Measurements from ENCODE around the gene DCXR.

DCXR gene

DNA sequence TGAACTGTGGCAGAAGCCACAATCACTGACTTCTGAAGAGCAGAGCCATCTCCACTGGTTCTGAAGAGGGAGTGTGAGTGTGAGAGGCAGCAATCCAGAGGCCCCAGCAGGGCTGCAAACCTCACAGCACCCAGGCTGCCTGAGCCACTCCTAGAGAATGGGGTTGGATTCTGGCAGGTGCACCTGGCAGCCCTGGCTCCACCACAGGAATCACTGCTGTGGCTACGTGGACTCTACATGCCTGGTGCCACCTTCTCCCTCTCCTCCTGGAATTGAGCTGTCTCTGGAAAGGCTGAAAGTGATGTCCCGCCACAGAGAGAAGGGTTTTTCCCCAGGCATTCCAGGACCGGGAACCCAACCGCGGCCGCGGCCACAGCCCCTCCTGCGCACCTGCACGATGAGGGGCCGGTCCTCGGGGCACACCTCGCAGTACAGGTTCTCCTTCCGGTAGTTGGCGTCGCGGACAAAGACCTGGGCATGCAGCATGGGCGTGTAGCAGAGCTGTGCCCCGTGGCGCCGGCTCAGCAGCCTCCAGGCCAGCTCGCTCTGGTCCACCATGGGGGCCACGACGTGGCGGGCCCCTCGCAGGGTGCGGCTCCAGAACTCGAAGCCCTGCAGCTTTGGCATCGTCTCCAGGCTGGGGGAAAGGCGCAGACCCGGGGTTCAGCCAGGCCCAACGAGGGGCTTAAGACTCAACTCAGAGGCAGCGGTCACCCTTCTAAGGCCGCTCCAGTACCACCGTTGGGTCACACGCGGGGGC lies 27.1 kb upstream of the DCXR start:
- Histone ChIP-seq H4K20me1 (peaks cover 0 to 55% (median 49%) of the 10 kb centered on the region in 11 experiments; a peak in 18 of 22 replicates), H3K4me3 (peak overlapping the region; percentile 84 to 99 (median 98)), H3K27me3 (no peaks in the 10 kb centered on the region), H3K4me1 (peaks cover 27 to 49% (median 42%) of the 10 kb centered on the region in 10 experiments), H3K36me3 (peaks cover 43 to 50% (median 46%) of the 10 kb centered on the region in 11 experiments), H3K27ac (peak overlapping the region; percentile 90 to 96 (median 94)), H3K9me3 (replicated peaks in 1 of 11) (no peaks in the 10 kb centered on the region), H3K4me2 (peak overlapping the region; percentile 92 to 100 (median 98)), H3K9ac (peak overlapping the region; percentile 94 to 99 (median 97))
- no peak for TF ChIP-seq Cebpa-rat (IDR thresholded peaks at IDR 0.05)

DNA sequence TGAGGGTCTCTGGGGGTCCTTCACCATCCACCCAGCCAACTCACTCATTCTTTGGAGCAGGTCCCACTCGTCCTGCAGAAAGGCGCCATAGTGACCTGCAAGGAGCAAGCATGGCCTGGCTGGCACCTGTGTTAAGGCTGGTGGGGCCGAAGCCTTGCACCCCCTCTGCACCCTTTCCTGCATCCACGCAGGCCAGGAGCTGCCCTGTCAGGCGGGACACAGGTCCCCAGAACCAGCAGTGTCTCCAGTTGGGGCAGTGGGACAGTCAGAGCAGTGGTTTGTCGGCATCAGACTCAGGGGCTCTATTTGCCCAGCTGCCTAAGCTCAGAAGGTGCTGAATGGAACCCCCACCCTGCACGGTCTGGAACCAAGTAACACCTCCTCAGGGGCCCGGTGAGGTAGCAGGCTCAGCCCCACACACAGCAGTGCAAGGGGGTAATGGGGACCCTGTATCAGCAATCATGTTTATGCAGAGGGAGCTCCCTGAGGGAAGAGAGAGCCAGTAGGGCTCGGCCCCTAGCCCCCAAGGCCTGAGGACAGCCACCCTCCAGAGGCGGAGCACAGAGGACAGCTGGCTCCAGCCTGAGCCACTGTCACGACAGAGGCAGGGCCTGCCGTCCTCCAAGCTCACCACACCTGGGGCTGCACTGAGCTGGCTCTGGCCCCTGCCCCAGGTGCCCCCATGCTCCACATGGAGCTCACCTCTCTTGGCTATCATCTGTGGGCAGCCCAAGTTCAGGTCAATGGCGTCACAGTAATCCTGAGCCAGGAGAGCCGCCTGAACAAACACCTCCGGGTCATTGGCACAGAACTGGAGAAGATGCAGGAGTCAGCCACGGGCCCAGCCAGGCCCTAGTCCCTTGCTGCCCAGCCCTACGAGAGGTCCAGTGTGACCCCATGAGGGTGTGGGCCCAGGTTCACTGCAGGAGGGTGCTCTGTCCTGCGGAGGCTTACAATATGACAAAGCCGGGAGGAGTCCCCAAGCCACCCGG lies 26.2 kb upstream of the DCXR start:
- Histone ChIP-seq H3K27ac (no peak overlapping the region), H3K9ac (peak overlapping the region; percentile 94 to 99 (median 97); a peak in 20 of 22 replicates), H3K4me2 (peak overlapping the region; percentile 92 to 100 (median 98)), H3K27me3 (no peaks in the 10 kb centered on the region), H3K36me3 (peaks cover 52 to 59% (median 55%) of the 10 kb centered on the region in 11 experiments), H3K4me1 (peaks cover 27 to 57% (median 51%) of the 10 kb centered on the region in 10 experiments), H3K4me3 (peak overlapping the region in 9 of 10 experiments; percentile 84 to 99 (median 97); a peak in 16 of 20 replicates), H4K20me1 (peaks cover 0 to 64% (median 58%) of the 10 kb centered on the region in 11 experiments; a peak in 18 of 22 replicates), H3K9me3 (replicated peaks in 1 of 11) (no peaks in the 10 kb centered on the region)
- TF ChIP-seq Cebpa-rat (IDR thresholded peaks at IDR 0.05) = no peak

DNA sequence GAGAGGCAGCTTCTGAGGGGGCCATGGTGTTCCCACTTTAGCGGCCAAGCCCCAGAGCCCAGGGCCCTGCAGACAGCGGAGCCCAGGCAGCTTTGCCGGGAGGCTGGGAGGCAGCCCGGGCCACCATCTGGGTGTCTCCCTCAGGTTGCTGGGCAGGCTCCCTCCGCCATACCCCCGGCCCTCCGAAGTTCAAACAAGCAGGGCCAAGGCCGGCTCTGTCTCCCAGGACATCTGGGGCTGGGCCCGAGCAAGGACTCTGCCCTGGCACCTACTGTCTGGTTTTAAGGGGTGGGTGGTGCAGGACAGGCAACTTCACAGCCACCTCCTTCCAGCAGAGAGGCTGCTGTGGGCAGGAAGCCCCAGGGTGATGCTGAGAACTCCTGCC lies 25.5 kb upstream of the DCXR start:
- Histone ChIP-seq H3K4me1 (peaks cover 27 to 60% (median 55%) of the 10 kb centered on the region in 10 experiments), H3K9ac (peak overlapping the region in 6 of 11 experiments; percentile 2 to 97 (median 60); a peak in 5 of 22 replicates), H3K9me3 (replicated peaks in 1 of 11) (no peaks in the 10 kb centered on the region), H3K4me2 (no peak overlapping the region), H3K27me3 (no peaks in the 10 kb centered on the region), H3K36me3 (peaks cover 58 to 67% (median 62%) of the 10 kb centered on the region in 11 experiments), H4K20me1 (peaks cover 0 to 71% (median 65%) of the 10 kb centered on the region in 11 experiments; a peak in 19 of 22 replicates), H3K4me3 (no peak overlapping the region), H3K27ac (no peak overlapping the region)
- no peak for TF ChIP-seq Cebpa-rat (IDR thresholded peaks at IDR 0.05)

DNA sequence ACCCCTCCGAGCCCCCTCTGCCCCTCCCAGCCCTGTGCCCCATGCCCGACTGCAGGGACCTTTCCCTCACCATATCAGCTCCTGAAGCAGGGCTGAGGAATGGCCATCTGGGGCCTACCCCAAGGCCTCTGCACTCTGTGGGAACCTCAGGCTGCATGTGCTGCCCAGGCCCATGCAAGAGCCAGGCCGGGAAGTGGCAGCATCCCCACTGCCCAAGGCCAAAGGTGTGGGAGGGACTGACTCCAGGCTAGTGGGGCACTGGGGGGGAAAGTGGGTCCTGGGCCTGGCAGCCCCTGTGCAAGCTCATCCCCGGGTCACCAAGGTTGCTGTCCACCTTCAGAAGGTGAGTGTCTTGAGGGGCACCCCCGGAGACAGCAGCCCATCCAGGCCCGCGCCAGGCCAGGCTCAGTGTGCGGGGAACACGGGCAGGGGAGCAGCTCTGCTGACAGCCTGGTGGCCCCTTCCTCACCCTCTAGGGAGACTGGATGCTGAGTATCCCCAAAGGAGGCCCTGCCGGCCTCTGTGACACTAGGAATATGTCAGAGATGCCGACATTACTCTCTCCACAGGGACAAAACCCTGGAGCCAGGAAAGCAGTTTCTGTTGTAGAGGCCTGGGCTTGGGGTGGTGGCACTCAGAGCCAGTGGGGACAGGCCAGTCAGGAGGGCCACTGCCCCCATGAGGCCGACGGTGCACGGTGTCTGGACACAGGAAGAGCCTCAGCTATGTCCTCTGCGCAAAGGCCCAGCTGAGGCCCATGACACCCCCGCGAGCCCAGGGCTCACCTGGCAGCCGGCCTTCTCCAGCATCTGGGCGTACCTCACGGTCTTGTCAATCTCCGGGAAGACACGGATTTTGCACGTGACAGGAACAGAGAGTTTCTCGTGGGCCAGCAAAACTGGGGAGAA lies 24.8 kb upstream of the DCXR start:
- H3K4me2 ChIP-seq = no peak overlapping the region
- H3K9me3 ChIP-seq (replicated peaks in 1 of 11) = no peaks in the 10 kb centered on the region
- H3K27me3 ChIP-seq = no peaks in the 10 kb centered on the region
- no peak overlapping the region for H3K4me3 ChIP-seq
- H4K20me1 ChIP-seq = peaks cover 0 to 78% (median 72%) of the 10 kb centered on the region in 11 experiments; a peak in 19 of 22 replicates
- H3K27ac ChIP-seq = no peak overlapping the region
- peaks cover 64 to 73% (median 69%) of the 10 kb centered on the region in 11 experiments for H3K36me3 ChIP-seq
- peak overlapping the region in 5 of 11 experiments; percentile 2 to 97 (median 33); a peak in 5 of 22 replicates for H3K9ac ChIP-seq
- TF ChIP-seq Cebpa-rat (IDR thresholded peaks at IDR 0.05) = no peak
- peaks cover 27 to 64% (median 55%) of the 10 kb centered on the region in 10 experiments for H3K4me1 ChIP-seq

DNA sequence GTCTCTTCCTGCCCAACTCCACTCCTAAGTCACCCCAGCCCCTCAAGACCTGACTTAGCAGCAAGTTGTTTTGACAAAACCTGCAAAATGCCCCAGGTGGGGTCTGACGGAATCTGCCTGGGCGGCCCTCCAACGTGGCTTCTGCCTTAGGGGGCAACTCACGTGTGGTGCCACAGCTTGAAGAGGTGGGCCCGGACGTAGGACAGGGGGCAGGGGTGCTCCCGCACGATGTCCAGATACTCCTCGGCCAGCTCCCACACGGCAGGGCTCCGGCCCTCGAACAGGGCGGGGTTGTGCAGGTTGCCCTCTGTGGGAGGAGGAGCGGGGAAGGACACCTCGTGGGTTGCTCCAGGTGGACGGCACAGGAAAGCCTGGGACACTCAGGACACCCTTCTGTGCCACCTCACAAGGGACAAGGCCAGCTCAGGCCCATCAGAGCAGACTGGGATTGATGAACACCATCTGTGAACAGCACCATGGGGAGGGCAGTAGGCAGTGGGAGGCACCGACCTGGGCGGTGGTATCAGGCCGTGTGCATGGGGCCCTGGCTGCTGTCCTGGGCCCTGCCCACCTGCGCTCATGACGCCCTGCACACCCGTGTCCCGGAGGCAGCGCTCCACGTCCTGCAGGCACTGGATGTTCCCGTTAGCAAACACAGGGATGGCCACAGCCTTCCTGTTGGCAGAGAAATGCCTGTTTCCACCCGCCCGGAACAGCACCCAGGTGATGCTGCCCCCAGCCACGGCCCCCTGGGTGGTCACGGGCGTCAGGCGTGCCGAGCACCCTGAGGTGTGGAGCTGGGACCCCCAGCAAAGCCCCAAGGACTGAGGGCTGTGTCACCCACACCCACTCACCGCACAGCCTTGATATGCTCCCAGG lies 23.8 kb upstream of the DCXR start:
- Histone ChIP-seq H3K27me3 (no peaks in the 10 kb centered on the region), H3K36me3 (peaks cover 75 to 84% (median 79%) of the 10 kb centered on the region in 11 experiments), H3K27ac (no peak overlapping the region), H3K4me1 (peaks cover 21 to 62% (median 52%) of the 10 kb centered on the region in 10 experiments), H3K9ac (0 out of 22 replicates have a peak overlapping the region, but pooled peaks of 3 of the 11 experiments have one; percentile 0 to 68 (median 47)), H3K4me3 (no peak overlapping the region), H3K9me3 (replicated peaks in 1 of 11) (no peaks in the 10 kb centered on the region), H3K4me2 (no peak overlapping the region; a peak in 2 of 22 replicates), H4K20me1 (peaks cover 0 to 88% (median 82%) of the 10 kb centered on the region in 11 experiments; a peak in 19 of 22 replicates)
- no peak for TF ChIP-seq Cebpa-rat (IDR thresholded peaks at IDR 0.05)

DNA sequence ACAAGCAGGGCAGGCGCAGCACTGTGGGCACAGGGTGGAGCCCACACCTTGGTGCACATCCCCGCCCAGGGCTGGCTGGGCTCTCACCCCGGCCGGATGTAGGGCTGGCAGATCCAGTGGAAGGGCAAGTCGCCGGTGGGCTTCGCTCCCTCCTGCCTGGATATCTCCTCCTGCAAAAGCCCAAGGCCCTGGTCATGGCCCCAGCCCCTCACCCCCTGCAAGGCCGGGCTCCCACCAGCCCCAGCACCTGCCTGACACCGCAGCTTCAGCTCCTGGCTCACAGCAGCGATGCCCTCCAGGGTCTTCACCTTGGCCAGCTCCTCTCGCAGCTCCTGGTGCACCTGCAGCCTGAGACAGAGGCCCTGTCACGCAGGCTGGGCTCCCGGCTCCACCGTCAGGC lies 23.1 kb upstream of the DCXR start:
- Histone ChIP-seq H4K20me1 (peaks cover 0 to 95% (median 89%) of the 10 kb centered on the region in 11 experiments; a peak in 19 of 22 replicates), H3K4me3 (no peak overlapping the region), H3K36me3 (peaks cover 81 to 90% (median 86%) of the 10 kb centered on the region in 11 experiments), H3K27ac (no peak overlapping the region), H3K9me3 (replicated peaks in 1 of 11) (no peaks in the 10 kb centered on the region), H3K4me2 (peak overlapping the region in 7 of 11 experiments; percentile 54 to 84 (median 63); a peak in 9 of 22 replicates), H3K27me3 (no peaks in the 10 kb centered on the region), H3K4me1 (peaks cover 19 to 58% (median 49%) of the 10 kb centered on the region in 10 experiments), H3K9ac (peak overlapping the region in 6 of 11 experiments; percentile 21 to 68 (median 60); a peak in 5 of 22 replicates)
- no peak for TF ChIP-seq Cebpa-rat (IDR thresholded peaks at IDR 0.05)

DNA sequence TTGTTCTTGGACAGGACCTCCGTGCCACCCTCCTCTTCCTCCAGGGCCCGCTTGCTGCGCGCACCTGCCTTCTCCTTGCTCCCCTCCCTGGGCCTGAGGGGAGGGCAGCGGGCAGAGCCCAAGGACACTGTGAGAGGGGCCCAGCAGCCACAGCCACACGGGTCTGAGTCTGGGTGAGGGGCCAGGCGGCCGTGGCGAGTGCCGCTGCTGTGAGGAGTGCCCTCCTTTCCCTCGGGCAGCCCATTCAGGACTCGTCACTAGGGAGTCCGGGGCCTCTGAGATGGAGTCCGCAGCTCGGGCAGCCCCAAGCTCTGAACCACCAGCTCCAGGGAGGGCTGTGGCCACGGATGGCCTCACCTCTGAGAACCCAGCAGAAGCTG lies 22.5 kb upstream of the DCXR start:
- H3K36me3 ChIP-seq = peaks cover 85 to 96% (median 91%) of the 10 kb centered on the region in 11 experiments
- no peak for TF ChIP-seq Cebpa-rat (IDR thresholded peaks at IDR 0.05)
- peak overlapping the region in 10 of 11 experiments; percentile 5 to 68 (median 50); a peak in 14 of 22 replicates for H3K9ac ChIP-seq

More for the DNA sequence above, 22.5 kb upstream of the DCXR start:
- H3K4me3 ChIP-seq = no peak overlapping the region
- H3K4me2 ChIP-seq = peak overlapping the region in 10 of 11 experiments; percentile 5 to 84 (median 56); a peak in 16 of 22 replicates
- H3K9me3 ChIP-seq (replicated peaks in 1 of 11) = no peaks in the 10 kb centered on the region
- no peaks in the 10 kb centered on the region for H3K27me3 ChIP-seq
- peak overlapping the region in 3 of 11 experiments; percentile 11 to 35 (median 13); a peak in 3 of 22 replicates for H3K27ac ChIP-seq
- peaks cover 0 to 98% (median 95%) of the 10 kb centered on the region in 11 experiments; a peak in 19 of 22 replicates for H4K20me1 ChIP-seq
- H3K4me1 ChIP-seq = peaks cover 18 to 60% (median 47%) of the 10 kb centered on the region in 10 experiments
